Ovary (tissue), 3 donors: ENCODE results near the gene TMEM222.

Source experiments
- CTCF ChIP-seq, 3 donors: fragments of 450-650 bp in 2 of 3; fragments of 200-600 bp in 1 of 3; IDR thresholded peaks; one replicate each; pipeline versions ENCODE4 v1.5.1 to v1.8.0; 2016 to 2022; ENCODE audit warnings: antibody characterized with exemption in 3 of 3, mild to moderate bottlenecking in 1 of 3
- POLR2A ChIP-seq: fragments of 450-650 bp; IDR thresholded peaks from one replicate; pipeline ENCODE4 v1.6.1; 2017; ENCODE audit warnings: antibody characterized with exemption, mild to moderate bottlenecking, moderate library complexity
- donor health status: DM: no; HTN: no; CAD: no.

GRCh38 chr1:27339213-27339612, 17.2 kb downstream of the TMEM222 start:
- no peak for TF ChIP-seq CTCF (IDR thresholded peaks at IDR 0.05)
- TF ChIP-seq POLR2A = no peak
